Activated CD4-positive, alpha-beta T cell treated with anti-CD3 and anti-CD28 coated beads, Interleukin-2, amount 50 U/mL, for 48 hours (primary cell): ENCODE measurements around the gene SALL3.

Experiments
- DNase-seq, 2 experiments: peaks; one replicate each; pipeline ENCODE4 v3.0.0-alpha.2; 2020

Gene SALL3

GRCh38 chr18:78981394-78981831, 1.8 kb downstream of the SALL3 start:
- DNase-seq, result no peak

GRCh38 chr18:78981989-78982620, 2.5 kb downstream of the SALL3 start:
- no peak for DNase-seq

GRCh38 chr18:78983512-78983911, 3.9 kb downstream of the SALL3 start:
- no peak for DNase-seq

GRCh38 chr18:78984941-78985784, 5.5 kb downstream of the SALL3 start:
- no peak for DNase-seq

GRCh38 chr18:78986018-78986481, 6.4 kb downstream of the SALL3 start:
- no peak for DNase-seq

GRCh38 chr18:78991446-78991845, 11.8 kb downstream of the SALL3 start:
- DNase-seq, result no peak

GRCh38 chr18:78992041-78993011, 12.7 kb downstream of the SALL3 start:
- DNase-seq, result no peak

- no peak for DNase-seq
These were observed 13.7 kb downstream of the SALL3 start for GRCh38 chr18:78993014-78993926.

GRCh38 chr18:78994000-78994399, 14.4 kb downstream of the SALL3 start:
- no peak for DNase-seq

- no peak for DNase-seq
These were observed 14.9 kb downstream of the SALL3 start for GRCh38 chr18:78994531-78994930.

- DNase-seq, result no peak
These were observed 15.5 kb downstream of the SALL3 start for GRCh38 chr18:78994977-78995582.

- DNase-seq, result no peak
These were observed 16.2 kb downstream of the SALL3 start for GRCh38 chr18:78995740-78996395.

- DNase-seq, result no peak
These were observed 17.3 kb downstream of the SALL3 start for GRCh38 chr18:78996741-78997490.

- no peak for DNase-seq
These were observed 18.9 kb downstream of the SALL3 start for GRCh38 chr18:78998371-78999071.

GRCh38 chr18:78999939-79000338, 20.3 kb downstream of the SALL3 start:
- no peak for DNase-seq

GRCh38 chr18:79000997-79001396, 21.4 kb downstream of the SALL3 start:
- no peak for DNase-seq

- DNase-seq, result no peak
These were observed 26.0 kb downstream of the SALL3 start for GRCh38 chr18:79005653-79006052.

GRCh38 chr18:79006106-79006795, 26.6 kb downstream of the SALL3 start:
- no peak for DNase-seq

GRCh38 chr18:79007440-79007839, 27.8 kb downstream of the SALL3 start:
- DNase-seq, result no peak
